ENCODE measurements around the gene MYNN. TPM values are rescaled to one million over a fixed set of nuclear protein-coding genes. Genes with fewer than 3 reads are reported as not detected.

The MYNN gene
- total RNA-seq, 4 donors from 2014 or later = 19.4 to 25.0 (median 21.3) TPM

- H3K36me3 ChIP-seq = peaks cover 34 to 46% of the 10 kb centered on the region in 2 donors
- no peaks in the 10 kb centered on the region for H3K27me3 ChIP-seq
- TF ChIP-seq POLR2A (IDR thresholded peaks at IDR 0.05) = no peak
- no peak for TF ChIP-seq CTCF (IDR thresholded peaks at IDR 0.05)
Observed at GRCh38 chr3:169777822-169778221, 4.6 kb downstream of the MYNN start.

GRCh38 chr3:169780742-169781141 is 7.5 kb downstream of the MYNN start:
- H3K4me1 ChIP-seq = peaks cover 0 to 3% of the 10 kb centered on the region in 2 donors
- H3K4me3 ChIP-seq (replicated peaks in 1 of 3) = no peak overlapping the region
- peaks cover 44 to 50% of the 10 kb centered on the region in 2 donors for H3K36me3 ChIP-seq
- no peaks in the 10 kb centered on the region for H3K9me3 ChIP-seq
- 74 to 75% methylated on average over 2 of the region's 2 CpGs for WGBS, 2 donors
- no peaks in the 10 kb centered on the region for H3K27me3 ChIP-seq
- intact Hi-C loops (cut with DNase I) = no loop called here
- DNase-seq = no peak
- H3K27ac ChIP-seq = no peak overlapping the region
- no peak for TF ChIP-seq POLR2A (IDR thresholded peaks at IDR 0.05)
- no peak for TF ChIP-seq CTCF (IDR thresholded peaks at IDR 0.05)

More at GRCh38 chr3:169777822-169778221, 4.6 kb downstream of the MYNN start:
- intact Hi-C loops (cut with DNase I) = no loop called here
- no peak for DNase-seq
- peaks cover 3 to 22% of the 10 kb centered on the region in 2 donors for H3K4me1 ChIP-seq
- 85 to 100% methylated on average over 4 of the region's 4 CpGs for WGBS, 2 donors
- no peak overlapping the region for H3K27ac ChIP-seq
- no peaks in the 10 kb centered on the region for H3K9me3 ChIP-seq
- no peak overlapping the region for H3K4me3 ChIP-seq (replicated peaks in 1 of 3)

GRCh38 chr3:169781209-169781855 is 8.1 kb downstream of the MYNN start:
- TF ChIP-seq CTCF (IDR thresholded peaks at IDR 0.05) = no peak
- no peaks in the 10 kb centered on the region for H3K27me3 ChIP-seq
- no peak overlapping the region for H3K27ac ChIP-seq
- no peaks in the 10 kb centered on the region for H3K9me3 ChIP-seq
- no peak for DNase-seq
- WGBS, 2 donors = 91 to 93% methylated on average over 4 of the region's 4 CpGs
- peaks cover 50 to 54% of the 10 kb centered on the region in 2 donors for H3K36me3 ChIP-seq
- intact Hi-C loops (cut with DNase I) = no loop called here
- H3K4me1 ChIP-seq = no peaks in the 10 kb centered on the region
- H3K4me3 ChIP-seq (replicated peaks in 1 of 3) = no peak overlapping the region

GRCh38 chr3:169787120-169787519 is 13.9 kb downstream of the MYNN start:
- Histone ChIP-seq H3K27ac (no peak overlapping the region), H3K9me3 (no peaks in the 10 kb centered on the region), H3K27me3 (no peaks in the 10 kb centered on the region), H3K36me3 (peaks cover 27 to 35% of the 10 kb centered on the region in 2 donors), H3K4me1 (no peaks in the 10 kb centered on the region), H3K4me3 (replicated peaks in 1 of 3) (no peak overlapping the region)
- TF ChIP-seq CTCF (IDR thresholded peaks at IDR 0.05) (no peak), POLR2A (IDR thresholded peaks at IDR 0.05) (no peak)
- intact Hi-C loops (cut with DNase I) = no loop called here
- 97 to 98% methylated on average over 4 of the region's 4 CpGs for WGBS, 2 donors
- DNase-seq = no peak

GRCh38 chr3:169787791-169788190 is 14.6 kb downstream of the MYNN start:
- H3K9me3 ChIP-seq = no peaks in the 10 kb centered on the region
- H3K4me3 ChIP-seq (replicated peaks in 1 of 3) = no peak overlapping the region
- peaks cover 20 to 30% of the 10 kb centered on the region in 2 donors for H3K36me3 ChIP-seq
- no peaks in the 10 kb centered on the region for H3K4me1 ChIP-seq
- no peaks in the 10 kb centered on the region for H3K27me3 ChIP-seq
- intact Hi-C loops (cut with DNase I) = no loop called here
- no peak for DNase-seq
- no peak overlapping the region for H3K27ac ChIP-seq
- TF ChIP-seq POLR2A (IDR thresholded peaks at IDR 0.05) (no peak), CTCF (IDR thresholded peaks at IDR 0.05) (no peak)
- 89 to 96% methylated on average over 1 of the region's 1 CpG for WGBS, 2 donors
